SKM-1 (cell line): ENCODE measurements around the gene TPI1.
"Not testable (repeated sequence)": the region's sequence is repeated elsewhere in the genome, so short reads cannot be mapped to it uniquely, and the experiment has no call there.

Experiments used
- DNase-seq: peaks from one replicate; lab custom pipeline; 2025; ENCODE audit not compliant: unreplicated experiment; lab: John Stamatoyannopoulos, UW

The TPI1 gene

DNA sequence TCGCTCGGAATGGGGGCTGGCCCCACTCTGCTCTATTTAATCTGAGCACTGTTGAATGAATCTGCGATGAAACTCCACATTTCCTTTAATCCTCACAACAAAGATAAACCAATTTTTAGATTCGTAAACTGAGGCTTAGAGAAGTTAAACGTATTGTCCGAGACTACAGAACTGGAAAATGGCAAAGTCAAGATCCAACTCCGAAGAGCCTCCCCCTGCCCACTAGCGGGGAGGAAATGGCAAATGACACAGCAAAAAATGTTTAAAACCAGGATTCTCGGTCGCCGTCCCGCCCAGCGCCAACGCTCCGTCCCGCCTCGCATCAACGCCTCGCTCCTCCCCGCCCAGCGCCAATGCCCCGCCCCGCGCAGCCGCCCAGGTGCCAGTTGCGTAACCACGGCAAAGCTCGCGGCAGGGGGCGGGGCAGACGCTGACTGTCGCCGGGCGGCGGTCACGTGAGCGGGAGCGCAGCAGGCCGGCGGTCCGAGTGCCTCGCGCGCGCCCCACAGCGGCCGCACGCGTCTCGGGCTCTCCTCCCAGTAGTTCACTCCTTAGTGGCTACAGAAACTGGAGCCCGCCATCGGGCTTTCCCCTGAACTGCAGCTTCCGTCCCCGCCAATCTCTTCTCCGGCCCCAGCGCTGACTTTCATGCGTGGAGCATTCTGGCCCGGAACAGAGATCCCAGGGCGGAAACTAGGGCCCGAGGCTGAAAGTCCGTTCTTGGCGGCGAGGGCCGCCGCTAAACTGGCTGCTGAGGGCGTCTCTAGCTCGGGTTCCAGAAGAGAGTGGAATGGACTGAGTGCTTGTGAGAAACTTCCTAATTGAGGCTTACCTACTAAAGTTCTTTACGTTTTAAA, 23.7 kb downstream of the TPI1 start:
- DNase-seq: peak; percentile 57

DNA sequence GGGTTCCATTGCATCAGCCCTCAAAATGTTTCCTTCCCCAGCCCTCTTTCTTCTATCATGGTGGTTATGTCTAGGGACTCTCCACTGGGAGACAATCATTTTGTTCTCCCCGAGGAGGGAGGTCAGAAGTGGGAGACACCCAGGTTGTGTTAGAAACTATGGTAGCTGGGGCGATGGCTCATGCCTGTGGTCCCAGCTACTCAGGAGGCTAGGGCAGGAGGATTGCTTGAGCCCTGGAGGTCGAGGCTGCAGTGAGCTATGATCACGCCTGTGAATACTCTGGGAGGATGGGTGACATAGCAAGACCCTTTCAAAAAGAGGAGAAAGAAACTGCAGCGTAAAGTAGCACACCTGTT, 24.3 kb downstream of the TPI1 start:
- DNase-seq: no peak

DNA sequence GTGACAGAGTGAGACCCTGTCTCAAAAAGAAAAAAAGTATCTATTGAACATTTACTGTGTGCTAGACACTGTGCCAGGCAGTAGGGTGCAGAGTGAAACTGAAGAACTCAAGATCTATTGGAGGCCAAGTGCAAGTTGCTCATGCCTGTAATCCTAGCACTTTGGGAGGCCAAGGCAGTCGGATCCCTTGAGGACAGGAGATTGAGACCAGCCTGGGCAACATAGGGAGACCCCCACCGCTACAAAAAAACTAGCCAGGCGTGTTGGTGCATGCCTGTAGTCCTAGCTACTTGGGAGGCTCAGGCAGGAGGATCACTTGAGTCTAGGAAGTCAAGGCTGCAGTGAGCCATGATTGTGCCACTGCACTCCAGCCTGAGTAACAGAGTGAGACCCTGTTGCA, 25.4 kb downstream of the TPI1 start:
- not testable (repeated sequence) for DNase-seq

DNA sequence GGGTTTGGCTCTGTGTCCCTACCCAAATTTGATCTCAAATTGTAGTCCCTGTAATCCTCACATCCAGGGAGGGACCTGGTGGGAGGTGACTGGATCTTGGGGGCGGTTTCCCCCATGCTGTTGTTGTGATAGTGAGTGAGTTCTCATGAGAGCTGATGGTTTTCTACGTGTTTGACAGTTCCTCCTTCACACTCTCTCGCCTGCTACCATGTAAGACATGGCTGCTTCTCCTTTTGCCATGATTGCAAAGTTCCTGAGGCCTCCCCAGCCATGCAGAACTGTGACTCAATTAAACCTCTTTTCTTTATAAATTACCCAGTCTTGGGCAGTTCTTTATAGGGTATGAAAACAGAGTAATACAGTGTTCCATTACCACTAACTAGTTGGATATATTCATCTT, 27.0 kb downstream of the TPI1 start:
- DNase-seq: no peak

DNA sequence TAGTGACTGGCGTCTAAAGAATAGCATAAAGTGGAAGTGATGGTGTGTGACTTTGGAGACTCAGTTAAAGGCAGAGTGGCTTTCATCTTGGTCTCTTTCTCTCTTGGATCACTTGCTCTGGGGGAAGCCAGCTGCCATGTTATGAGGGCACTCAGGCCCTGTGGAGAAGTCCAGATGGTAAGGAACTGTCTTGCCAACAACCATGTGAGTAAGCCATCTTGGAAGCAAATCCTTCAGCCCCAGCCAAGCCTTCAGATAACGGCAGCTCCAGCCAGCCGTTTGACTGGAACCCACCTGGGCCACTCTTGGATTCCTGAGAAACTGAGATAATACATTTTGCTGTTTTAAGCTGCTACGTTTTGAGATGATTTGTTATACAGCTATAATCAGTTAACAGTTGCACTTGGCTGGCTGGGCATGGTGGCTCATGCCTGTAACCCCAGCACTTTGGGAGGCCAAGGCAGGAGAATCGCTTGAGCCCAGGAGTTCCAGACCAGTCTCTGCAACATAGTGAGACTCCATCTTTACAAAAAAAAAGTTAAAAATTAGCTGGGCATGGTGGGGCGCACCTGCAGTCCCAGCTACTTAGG, 29.6 kb downstream of the TPI1 start:
- no peak for DNase-seq

DNA sequence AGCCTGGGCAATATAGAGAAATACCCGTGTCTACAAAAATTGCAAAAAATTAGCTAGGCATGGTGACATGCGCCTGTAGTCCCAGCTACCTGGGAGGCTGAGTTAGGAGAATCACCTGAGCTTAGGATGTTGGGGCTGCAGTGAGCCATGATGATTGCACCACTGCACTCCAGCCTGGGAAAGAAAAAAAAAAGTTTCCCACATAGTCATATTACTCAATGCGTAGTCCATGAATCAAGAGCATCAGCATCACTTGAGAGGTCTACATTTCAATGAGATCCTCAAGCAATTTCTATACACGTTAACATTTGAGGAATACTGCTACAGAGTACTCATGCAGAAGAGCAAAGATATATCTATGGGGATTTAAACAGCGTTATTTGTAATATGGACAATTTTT, 32.1 kb downstream of the TPI1 start:
- no peak for DNase-seq

DNA sequence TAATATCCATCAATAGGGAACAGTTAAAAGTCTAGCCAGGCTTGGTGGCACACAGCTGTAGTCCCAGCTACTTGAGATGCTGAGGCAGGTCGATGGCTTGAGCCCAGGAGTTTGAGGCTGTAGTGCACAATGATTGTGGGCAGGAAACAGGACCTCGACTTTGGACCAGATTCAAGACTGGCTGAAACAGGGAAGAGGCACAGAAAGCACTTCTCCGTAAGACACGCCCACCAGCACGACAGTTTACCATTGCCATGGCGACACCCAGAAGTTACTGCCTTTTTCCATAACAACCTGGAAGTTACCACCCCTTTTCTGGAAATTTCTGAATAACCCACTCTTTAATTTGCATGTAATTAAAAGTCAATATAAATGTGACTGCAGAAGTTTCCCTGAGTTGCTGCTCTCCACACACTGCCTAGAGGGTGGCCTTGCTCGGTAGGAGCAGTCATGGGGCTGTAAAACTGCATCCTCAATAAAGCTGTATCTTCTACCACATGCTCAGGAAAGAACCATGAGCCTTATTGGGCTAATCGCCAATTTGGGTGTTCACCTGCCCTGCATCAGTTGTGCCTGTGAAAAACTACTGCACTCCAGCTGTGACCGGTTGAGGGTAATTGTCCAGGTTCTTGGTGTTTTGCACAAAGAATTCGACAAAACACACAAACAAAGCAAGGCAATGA, 32.6 kb downstream of the TPI1 start:
- DNase-seq: peak; percentile 8

DNA sequence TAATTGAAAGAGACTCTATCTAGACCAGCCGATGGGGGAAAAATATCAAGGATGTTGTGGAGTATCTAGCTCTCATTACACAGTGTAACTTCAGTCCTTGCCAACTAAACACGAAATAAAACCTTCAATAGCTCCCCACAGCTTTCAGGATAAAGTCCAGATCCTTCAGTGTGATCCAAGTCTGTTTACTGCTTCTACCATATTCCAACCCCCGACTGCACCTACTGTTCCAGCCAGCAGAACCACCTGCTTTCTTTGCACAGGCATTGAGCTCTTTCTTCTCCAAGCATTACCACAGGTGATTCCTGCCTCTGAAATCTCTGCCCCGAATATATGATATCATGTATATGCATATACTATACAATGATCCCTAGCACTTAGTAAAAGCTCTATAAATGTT, 35.1 kb downstream of the TPI1 start:
- DNase-seq: no peak

DNA sequence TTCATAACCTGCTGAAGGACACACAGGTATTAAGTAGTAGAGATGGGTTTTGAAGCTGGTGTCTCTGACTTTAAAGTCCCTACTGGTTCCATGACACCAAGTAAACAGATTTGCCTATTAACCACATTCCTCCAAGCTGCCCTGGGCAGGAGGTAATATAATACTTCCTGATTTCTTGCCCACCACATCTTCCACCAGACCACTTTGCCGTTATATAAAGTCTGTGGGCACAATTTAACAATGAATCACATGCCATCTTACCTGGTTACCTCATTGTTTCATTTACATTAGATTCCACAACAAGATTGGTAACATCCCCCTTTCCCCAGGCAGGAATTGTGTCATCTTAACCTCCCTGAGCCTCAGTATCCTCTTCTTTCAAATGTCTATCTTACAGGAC, 36.4 kb downstream of the TPI1 start:
- no peak for DNase-seq

DNA sequence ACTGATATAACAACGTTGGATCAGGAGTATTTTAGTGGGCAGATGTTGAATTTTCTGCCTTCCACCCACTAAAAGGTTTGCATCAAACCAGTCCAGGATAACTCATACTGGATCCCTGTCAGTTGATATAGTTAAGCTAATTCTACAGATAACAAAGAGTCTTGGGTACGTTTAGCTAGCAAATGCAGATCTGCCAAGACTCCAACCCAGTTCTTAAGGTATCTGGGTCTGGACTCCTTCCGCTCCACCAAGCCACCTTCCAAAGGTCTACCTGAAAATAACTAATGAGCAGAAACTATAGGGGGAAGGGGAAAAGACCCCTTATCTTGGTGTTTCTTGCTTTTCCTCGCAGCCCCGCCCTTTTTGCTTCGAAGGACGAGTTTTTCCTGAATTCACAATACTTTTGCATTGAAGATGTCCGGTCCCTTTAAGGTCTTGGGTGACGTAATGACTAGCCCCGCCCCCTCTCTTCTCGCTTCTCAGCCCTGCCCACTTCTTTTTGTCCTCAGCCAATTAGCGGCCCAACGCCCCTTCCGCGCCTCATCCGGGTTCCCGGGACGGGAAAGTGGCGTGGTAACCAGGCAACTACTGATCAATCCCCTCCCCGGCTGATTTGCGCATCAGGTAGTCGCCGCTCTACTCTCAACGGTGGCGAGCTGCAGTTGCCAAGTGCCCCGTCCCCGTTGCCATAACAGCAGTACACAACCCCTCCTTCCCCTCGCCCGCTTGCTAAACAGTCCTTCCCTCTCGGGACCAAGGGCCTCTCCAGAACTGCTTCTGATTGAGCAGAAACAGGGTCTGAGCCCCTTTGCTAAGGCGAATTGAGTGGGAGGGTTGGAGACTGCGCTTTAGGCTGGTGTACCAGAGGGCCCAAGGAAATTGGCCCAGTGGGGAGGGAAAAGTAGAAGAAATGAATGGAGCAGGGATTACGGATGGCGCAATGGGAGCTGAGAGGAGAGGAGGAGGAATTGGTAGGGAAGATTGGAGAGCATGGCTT, 37.2 kb downstream of the TPI1 start, which contains the start of gene LRRC23:
Gene LRRC23 (plus strand): TSS at position 543 of the 997 bp plus-strand sequence. CDS start 812 bp downstream, outside the sequence.
- peak; percentile 62 for DNase-seq

DNA sequence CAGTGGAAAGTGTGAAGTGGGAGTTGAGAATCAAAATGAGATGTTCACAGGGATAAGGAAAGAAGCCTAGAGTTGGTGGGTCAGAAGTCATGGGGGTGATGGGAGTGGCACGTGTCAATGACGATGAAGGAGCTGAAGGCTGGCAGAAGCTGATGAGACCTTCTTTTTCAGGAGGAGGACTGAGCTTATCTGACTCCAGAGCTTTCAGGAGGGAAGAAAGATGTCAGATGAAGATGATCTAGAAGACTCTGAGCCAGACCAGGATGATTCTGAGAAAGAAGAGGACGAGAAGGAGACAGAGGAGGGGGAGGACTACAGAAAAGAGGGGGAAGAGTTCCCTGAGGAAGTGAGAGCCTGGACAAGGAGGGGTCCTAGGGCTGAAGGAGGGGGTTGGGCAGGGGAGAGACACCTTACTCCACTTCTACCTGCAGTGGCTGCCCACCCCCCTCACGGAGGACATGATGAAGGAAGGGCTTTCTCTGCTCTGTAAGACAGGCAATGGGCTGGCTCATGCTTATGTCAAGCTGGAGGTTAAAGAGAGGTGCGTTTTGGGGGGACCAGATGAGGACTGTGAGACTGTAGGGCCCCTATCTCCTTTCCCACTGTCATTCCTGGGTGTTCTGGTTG, 38.2 kb downstream of the TPI1 start:
- DNase-seq: no peak

DNA sequence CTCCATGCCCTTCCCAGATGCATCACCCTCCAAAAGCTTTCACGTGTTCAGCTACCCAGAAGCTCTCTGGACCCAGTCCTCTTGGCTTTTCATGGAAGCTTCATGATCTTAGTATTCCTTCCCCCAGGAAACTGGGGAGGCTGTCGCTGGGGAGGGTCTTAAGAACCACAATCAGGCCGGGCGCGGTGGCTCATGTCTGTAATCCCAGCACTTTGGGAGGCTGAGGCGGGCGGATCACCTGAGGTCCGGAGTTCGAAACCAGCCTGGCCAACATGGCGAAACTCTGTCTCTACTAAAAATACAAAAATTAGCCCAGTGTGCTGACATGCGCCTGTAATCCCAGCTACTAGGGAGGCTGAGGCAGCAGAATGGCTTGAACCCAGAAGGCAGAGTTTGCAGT, 40.8 kb downstream of the TPI1 start:
- not testable (repeated sequence) for DNase-seq

DNA sequence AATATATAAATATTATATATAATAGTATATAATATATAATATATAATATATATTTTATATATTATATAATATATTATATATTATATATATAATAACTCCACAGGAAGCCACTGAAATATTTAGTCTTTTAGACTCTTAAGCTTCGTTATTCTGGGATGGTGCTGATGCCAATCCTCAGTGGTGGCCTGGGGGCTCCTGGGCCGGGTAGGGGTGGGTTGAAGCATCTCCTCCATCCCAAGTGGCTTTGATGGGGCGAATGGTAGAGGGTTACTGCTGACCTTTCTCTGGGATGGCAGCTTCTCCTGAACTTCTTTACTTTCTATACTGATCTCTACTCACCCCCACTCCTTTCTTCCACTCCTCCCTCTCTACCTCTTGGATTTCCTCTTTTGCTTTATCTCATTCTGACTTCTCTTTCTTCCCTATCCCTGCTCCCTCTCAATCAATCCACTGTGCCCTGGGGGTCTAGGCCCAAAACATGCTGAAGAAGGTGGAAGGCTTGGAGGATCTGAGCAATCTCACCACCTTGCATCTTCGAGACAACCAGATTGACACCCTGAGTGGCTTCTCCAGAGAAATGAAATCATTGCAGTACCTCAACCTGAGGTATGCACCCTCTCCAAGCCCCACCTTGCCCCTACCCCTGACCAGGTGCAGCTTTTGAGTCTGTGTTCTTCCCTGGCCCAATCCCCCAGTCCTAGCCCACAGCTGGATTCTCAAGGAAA, 42.3 kb downstream of the TPI1 start:
- no peak for DNase-seq

DNA sequence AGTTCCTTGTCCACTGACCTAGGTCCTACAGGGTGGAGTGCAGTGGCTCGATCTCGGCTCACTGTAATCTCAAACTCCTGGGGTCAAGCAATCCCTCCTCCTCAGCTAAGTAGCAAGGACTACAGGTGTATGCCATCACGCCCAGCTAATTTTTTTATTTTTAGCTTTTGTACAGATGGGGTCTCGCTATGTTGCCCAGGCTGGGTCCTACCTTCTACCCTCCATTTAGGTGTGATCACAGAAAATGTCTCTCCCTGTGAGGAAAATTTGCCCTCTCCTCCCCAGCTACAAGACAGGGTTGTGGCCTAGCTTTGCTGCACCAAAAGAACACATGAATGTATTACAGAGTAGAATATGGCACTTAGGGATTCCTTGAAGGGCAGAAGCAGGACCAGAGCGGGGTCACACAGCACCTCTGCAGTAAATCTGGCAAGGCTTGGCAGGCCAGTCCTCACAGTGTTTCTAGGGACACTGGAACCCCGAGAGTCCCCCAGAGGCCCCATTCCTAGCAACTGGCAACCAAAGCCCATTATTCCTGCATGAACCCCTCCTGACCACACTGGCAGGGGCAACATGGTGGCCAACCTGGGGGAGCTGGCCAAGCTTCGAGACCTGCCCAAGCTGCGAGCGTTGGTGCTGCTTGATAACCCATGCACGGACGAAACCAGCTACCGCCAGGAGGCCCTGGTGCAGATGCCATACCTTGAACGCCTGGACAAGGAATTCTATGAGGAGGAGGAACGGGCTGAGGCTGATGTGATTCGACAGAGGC, 45.0 kb downstream of the TPI1 start:
- no peak for DNase-seq

DNA sequence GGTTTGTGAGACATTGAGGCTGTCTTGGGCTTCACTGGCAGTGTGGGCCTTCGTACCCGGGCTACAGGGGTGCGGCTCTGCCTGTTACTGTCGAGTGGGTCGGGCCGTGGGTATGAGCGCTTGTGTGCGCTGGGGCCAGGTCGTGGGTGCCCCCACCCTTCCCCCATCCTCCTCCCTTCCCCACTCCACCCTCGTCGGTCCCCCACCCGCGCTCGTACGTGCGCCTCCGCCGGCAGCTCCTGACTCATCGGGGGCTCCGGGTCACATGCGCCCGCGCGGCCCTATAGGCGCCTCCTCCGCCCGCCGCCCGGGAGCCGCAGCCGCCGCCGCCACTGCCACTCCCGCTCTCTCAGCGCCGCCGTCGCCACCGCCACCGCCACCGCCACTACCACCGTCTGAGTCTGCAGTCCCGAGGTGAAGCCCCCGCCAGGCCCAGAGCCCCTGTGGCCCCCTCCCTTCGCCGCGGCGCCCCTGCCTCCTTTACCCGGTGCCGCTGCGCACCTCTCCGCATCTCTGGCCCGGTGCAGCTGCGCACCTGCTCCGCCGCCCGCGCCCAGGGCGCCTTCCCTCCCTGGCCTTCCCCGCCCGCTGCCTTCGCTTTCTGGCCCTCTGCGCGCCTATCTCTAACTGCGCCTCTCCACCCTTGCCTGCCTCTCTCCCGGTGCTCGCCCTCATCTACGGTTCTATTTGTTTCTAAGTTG, 47.1 kb downstream of the TPI1 start, which contains the start of gene ENO2:
Gene ENO2 (plus strand): TSS at position 335 of the 701 bp plus-strand sequence. CDS start 1,253 bp downstream, outside the sequence.
- DNase-seq: no peak

DNA sequence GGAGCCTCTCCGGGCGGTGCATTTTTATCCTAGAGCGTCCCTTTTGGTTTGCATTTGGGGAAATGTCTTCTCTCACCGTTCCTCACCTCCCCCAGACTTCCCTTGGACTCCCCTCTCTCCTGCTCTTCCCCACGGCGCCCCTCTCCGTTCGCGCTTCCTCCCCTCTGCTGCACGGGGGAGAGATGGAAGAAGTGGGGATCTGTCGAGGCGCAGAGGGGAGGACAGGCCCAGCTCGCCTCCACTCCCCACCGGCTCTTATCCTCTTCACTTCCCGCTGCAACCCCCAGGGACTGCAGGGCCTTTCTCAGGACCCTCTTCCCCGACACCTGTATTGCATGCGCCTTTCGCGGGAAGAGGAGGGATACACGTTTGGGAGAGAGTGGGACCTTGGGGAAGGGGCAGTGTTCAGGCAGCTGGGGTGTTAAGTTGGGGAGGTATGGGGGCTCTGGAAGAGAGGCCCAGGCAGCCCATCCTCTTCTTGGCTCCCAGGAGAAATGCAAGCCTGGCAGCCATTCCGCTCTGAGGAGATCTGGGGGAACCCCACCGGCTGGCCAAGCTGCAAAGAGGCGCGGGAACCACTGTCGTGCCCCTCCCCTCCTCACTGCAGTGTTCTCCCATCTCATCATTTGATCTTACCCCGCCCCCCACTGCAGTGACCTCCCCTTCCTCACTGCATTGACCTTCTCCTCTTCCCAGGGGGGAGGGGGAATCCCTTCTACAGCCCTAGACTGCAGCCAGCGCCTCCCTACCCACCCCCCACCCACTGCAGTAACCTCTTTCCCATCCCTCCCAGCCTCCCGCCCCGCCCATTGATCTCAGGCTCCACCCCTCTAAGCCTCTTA, 47.8 kb downstream of the TPI1 start:
- DNase-seq: no peak

DNA sequence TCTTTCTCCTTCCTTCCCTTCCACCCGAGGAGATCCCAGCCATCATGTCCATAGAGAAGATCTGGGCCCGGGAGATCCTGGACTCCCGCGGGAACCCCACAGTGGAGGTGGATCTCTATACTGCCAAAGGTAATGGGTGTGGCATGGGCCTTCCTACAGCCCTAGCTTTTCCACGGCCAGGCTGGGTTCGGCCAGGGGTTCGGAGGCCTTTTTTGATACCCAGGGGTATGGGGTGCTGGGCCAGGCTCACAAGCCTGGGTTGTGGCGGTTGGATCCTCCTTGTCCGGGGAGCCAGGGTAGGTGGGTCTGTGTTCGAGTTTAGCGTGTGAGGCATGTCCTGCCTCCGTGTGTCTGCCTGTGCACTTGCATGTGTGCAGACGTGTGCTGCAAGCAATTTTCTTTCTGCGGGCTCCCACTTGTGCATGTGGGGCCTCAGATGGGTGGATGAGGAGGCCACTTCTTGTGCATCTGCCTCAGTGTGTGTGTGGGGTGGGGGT, 48.5 kb downstream of the TPI1 start:
- DNase-seq: no peak
